HG03066 (cell line): Measurements from ENCODE around the gene COX17.
A peak's percentile ranks its signal among the peaks of the same experiment; 100 is the strongest.
"Not testable (repeated sequence)": the region's sequence is repeated elsewhere in the genome, so short reads cannot be mapped to it uniquely, and the experiment has no call there.

Experiments
- ATAC-seq: cut with Tn5 transposase; IDR thresholded peaks from one replicate; pipeline ENCODE4 v1.9.1; 2021; ENCODE audit warnings: low read depth; ENCODE audit not compliant: unreplicated experiment

Gene COX17

GRCh38 chr3:119676771-119677640, at the start of gene COX17:
Gene COX17, minus strand, starts transcription at chr3:119677406. Its CDS starts 96 bp downstream, at chr3:119677310.
- peak; percentile 86 for ATAC-seq

DNA sequence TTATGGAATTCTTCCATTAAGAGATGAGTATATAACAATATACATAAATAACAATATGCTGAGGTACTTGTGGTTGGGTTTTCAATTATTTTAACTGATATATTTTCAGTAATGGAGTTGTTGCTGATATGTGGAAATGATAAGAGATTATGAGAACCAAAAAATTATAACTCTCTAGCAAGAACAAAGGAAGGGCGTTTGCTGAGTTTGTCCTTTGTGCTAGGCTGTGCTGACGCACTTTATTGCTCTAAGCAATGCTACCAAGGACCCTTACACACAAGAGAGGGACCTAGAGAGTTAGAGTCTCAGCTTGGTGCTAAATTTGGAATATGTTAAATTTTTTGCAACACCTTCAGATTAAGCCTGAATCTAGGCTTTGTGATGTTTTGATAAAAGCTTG, 49.7 kb upstream of the COX17 start:
- no peak for ATAC-seq

DNA sequence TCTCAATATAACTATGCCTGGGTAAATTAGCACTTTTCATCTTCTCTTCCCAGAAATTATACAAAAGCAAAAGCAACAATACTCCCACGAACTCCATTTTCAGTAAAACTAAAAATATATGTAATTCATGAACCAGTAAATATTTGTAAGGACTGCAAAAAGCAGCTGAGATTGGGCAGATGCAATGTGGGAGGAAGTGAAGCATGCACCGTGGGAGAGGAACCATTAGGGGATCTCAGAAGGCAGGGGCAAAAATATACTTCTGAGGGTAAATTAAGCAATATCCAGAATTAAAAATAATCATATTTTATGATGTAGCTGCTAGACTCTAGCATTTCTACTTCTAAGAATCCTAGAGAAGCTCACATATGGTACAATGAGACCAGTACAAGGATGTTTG, 45.8 kb upstream of the COX17 start:
- ATAC-seq: no peak

DNA sequence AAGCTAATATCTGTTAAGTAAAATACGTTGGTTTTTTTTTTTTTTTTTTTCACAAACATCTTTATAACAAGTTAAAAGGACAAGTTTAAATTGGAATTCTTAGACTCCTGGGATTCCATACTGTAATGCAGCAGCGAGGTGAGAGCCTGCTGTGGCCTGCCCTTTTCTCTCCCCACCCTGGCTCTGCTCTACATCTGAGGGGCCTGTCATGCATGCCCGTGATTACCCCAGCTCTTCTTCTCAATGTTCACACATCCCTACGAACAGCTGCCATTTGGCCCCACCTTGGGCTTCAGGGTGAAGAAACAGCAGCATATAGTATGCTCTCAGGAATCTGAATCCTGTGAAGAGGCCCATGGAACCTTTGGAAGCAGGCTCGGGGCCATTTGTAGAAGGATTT, 40.3 kb upstream of the COX17 start:
- no peak for ATAC-seq

GRCh38 chr3:119716998-119717397, 39.8 kb upstream of the COX17 start:
- ATAC-seq: no peak

DNA sequence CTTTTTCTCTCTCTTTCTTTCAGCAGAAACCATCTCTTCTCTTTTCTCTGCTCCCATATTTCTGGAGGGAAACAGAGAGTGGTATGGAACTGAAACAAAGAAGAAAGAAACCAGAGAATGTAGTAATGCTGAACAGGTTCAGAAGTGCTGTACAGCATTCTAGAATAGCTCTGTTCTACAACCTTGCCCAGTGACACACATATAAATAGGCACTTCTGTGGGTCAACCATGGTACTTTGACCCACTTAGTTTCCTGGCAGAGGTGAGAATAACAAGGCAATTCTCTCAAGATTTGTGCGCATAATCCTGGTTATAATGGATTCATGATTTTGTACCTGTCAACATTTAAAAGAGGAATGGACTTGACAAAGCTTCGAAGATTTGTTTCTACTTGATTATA, 37.9 kb upstream of the COX17 start:
- ATAC-seq: no peak

GRCh38 chr3:119703820-119704531, 26.8 kb upstream of the COX17 start:
- ATAC-seq: no peak

DNA sequence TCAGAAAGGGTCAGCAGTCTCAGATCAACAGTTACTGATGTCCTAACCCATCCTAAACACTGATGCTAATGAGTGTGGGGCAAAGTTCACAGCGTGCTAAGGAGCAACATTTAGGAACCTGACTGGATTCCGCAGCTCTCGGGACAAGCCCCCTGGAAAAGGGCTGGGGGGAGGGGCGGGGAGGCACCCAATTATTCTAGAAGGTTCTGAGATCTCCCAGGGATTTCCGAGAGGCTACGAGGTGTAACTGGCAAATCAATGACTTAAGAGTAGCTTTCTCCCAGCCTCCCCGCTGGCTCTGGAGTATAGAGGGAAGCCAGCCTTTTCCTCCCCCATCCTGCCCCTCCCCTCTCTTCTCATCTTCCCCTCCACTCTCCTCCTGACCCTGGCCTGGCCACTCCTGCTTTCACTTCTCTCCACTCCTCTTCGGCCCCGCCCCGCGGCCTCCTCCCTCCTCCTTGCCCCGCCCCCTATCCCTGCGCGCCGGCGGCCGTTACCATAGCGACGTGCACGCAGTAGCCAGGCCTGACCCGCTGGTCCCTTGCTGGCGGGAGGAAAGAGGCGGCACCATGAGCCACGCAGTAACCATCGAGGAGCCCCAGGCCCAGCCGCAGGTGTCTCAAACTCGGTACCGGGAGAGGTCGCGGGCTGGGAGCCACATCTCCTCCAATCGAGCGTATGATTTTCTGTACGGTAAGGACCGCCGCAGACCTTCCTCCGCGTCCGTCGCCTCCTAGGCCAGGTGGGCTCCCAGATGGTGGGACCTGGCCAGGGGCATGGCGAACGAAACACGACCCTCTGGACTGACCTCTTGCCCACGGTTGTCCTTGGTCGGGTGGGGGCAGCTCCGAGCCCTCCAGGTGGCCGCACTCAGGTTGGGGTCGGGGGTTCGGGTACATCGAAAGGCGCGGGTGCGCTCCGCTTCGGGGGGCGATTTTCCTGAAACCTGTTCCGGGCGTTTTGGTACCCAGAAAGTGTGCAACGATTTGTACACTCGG, 25.6 kb upstream of the COX17 start, which contains the start of gene CFAP91:
Gene CFAP91 (plus strand): TSS at position 493 of the 998 bp plus-strand sequence. CDS start 77 bp downstream, at position 570.
- peak; percentile 79 for ATAC-seq

DNA sequence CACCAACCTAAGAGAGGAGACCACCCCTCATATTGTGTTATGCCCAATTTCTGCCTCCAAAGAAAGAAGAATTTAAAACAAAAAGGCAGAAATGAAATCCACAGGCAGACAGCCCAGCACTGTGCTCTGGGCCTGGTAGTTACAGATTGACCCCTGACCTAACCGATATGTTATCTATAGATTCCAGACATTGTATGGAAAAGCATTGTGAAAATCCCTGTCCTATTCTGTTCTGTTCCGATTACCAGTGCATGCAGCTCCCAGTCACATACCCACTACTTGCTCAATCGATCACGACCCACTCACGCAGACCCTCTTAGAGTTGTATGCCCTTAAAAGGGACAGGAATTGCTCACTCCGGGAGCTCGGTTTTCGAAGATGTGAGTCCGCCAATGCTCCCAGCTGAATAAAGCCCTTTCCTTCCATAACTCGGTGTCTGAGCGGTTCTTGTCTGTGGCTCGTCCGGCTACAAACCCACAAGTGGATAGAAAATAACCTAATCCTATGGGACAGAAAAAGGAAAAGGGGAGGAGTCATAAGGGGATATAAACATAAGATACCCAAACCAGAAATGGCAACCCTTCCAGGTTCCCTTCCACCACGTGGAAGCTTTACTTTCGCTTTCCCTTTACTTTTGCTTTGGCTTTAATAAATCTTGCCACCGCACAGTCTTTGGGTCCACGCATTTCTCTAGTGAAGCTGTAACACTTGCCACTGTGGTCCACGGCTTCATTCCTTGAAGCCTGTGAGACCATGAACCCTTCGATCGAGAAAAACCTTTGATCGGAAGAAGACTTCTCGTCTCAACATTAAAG, 23.9 kb upstream of the COX17 start:
- ATAC-seq: peak; percentile 8

DNA sequence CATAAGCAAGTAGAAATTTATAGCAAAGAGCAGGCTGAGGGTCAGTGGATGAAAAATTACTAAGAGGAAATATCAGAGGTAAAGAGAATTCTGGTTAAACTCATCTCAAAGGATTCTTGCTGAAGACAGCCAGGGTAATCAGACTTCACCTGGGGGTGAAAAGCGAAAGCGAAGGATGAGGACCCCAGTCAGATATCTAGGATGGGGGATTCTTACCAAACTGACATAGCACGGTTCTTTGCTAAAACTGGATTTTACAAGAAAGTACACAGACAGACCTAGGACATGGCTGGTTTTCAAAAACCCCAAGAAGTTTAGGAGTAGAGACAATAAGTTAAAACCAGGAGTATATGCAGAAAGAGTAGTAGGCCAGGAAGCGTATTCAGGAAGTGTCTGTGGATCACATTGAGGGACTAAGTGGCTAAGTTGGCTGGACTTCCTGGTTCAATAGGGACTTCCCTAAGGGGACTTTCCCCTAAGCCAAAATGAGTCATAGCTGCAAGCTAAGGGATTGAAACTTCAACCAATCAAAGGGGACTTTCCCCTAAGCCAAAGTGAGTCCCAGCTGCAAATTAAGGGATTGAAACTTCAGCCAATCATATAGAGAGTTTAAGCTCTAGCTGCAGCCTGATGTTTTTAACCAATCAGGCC, 23.2 kb upstream of the COX17 start:
- ATAC-seq: peak; percentile 37

GRCh38 chr3:119697394-119697793, 20.2 kb upstream of the COX17 start:
- ATAC-seq: no peak

DNA sequence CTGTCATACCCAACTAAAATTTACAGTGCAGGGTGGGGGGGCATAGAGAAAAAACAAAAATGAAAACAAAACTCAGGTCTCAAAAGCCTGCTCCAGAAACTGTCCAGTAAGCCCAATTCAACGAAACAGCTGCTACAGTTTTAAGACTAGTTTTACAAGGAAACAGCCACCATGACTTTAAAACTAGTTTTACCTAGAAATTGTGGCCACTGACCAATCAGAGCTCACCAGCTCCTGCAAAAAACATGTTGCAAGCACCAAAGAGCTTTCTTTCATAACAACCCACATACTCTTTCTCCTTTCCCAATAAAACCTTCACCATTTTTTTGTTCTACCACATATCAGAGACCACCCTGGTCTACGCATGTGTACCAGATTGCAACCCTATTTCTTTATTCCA, 18.3 kb upstream of the COX17 start:
- no peak for ATAC-seq

- no peak for ATAC-seq
These were observed 12.9 kb upstream of the COX17 start for GRCh38 chr3:119690043-119690656.

DNA sequence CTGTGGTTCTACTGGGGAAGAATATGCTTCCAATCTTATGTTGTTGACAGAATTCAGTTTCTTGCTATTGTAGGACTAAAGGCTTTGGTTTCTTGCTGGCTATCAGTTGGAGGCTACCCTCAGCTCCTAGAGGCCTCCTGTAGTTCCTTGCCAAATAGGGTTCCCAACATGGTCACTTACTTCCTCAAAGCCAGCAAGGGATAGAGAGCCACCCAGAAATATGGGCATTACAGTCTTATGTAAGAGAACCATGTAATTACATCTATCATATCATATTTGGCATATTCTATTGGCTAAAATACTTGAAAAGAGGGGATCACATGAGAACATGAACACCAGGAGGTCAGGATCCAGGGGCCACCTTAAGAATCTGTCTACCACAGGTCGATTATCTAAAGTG, 6.2 kb upstream of the COX17 start:
- ATAC-seq: no peak

DNA sequence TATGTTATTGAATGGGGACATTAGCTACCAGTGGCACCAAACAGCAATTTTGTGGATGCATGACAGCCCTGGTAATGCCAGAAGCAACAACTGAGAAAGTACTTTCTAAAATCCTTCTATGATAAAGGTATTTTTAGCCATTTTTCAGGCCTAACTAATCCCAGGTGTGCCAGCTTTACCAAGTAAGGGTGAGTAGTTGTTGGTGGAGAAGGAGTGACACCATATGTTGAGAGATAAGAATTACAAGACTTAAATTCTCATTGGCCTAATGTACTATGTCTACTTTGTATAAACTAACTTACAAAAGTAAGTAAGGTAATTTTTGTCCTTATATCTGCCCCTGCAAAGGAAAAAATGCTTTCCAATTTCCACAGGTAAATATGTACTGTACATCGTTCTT, 4.1 kb upstream of the COX17 start:
- peak; percentile 38 for ATAC-seq

- no peak for ATAC-seq
These were observed 2.7 kb upstream of the COX17 start for GRCh38 chr3:119679874-119680273.

DNA sequence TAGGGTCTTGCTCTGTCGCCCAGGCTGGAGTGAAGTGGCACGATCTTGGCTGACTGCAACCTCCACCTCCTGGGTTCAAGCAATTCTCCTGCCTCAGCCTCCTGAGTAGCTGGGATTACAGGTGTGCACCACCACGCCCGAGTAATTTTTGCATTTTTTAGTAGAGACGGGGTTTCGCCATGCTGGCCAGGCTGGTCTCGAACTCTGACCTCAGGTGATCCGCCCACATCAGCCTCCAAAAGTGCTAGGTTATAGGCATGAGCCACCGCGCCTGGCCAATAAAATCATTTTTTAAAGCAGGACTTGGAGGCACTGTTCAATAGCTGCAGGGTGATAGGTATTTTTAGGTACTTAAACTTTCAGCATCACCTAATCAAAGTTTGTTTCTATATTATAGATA, 1.0 kb upstream of the COX17 start:
- not testable (repeated sequence) for ATAC-seq

GRCh38 chr3:119677641-119677934, 382 bp upstream of the COX17 start:
- ATAC-seq: no peak

- ATAC-seq: no peak
These were observed 1.2 kb downstream of the COX17 start for GRCh38 chr3:119676020-119676419.
